Activated T-helper 2 cell treated with anti-CD3 and anti-CD28 coated beads, Interferon-gamma antibody, Interleukin-2, Interleukin-4, amounts not matched to agents 10 μg/mL and 5 μg/mL and 100 μg/mL, durations not matched to agents 14 hours and 24 hours and 36 hours (primary cell): ENCODE data around the gene UBE2J2. TPM values are rescaled to one million over a fixed set of nuclear protein-coding genes. Genes with fewer than 3 reads are reported as not detected.

Experiments used
- DNase-seq: peaks from one replicate; pipeline ENCODE4 v3.0.0; 2021; ENCODE audit warnings: low spot score
- H3K27ac Mint-ChIP-seq: one replicate; pipeline ENCODE4 v1.8.0; 2021; ENCODE audit warnings: mixed read lengths
- H3K27me3 Mint-ChIP-seq: one replicate; pipeline ENCODE4 v1.8.0; 2021; ENCODE audit warnings: low read depth, mixed read lengths
- H3K36me3 Mint-ChIP-seq: one replicate; pipeline ENCODE4 v1.8.0; 2021; ENCODE audit warnings: low read depth, mixed read lengths
- H3K4me1 Mint-ChIP-seq: one replicate; pipeline ENCODE4 v1.8.0; 2021; ENCODE audit warnings: low read depth, mixed read lengths
- H3K4me3 Mint-ChIP-seq: one replicate; pipeline ENCODE4 v1.8.0; 2021; ENCODE audit warnings: low read depth, mild to moderate bottlenecking, moderate library complexity, mixed read lengths
- H3K9me3 Mint-ChIP-seq: one replicate; pipeline ENCODE4 v1.8.0; 2021; ENCODE audit warnings: mixed read lengths
- intact Hi-C: fragments of 100-400 bp; cut with micrococcal nuclease; formaldehyde crosslinking; loops from one replicate; pipeline ENCODE4 v1.15.1; 2023
- total RNA-seq: library from RNA; stranded (reverse); gene quantifications from 2 replicates; pipeline ENCODE4 v1.2.3, GENCODE V29; 2022

UBE2J2 gene
- total RNA-seq, 1 donor from 2014 or later = 81.0 TPM

DNA sequence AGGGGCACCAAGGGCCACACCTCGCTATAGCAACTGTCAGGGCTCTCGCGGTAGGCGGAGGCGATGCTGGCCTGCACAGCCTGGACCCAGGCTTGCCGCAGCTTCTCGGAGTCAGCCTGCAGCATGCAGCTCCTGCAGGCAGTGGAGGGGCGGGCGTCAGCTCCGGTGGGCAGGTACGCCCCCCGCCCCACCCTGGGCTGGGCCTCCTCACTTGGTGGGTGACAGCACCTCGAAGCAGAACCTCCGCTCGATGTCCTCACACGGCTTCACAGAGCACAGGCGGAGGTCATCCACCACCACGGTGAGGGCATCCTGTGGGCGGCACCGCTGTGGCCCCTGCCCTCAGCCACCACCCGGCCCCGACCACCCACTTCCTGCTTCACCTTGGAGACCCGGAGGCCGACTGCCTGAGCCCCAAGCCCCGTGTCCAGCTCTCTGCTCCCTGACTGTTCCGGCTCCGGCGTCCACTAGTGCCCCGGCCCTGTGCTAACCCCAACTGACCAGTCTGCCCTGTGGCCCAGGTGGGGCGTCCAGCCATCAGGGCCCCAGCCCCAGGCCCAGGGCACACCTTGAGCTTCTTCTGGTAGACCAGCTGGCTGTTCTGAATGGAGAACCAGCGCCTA is 24.3 kb upstream of the UBE2J2 start:
- Mint-ChIP-seq H3K4me1 (no peaks in the 10 kb centered on the region), H3K36me3 (no peaks in the 10 kb centered on the region), H3K27ac (no peak overlapping the region), H3K4me3 (no peak overlapping the region), H3K27me3 (no peaks in the 10 kb centered on the region), H3K9me3 (no peaks in the 10 kb centered on the region)
- DNase-seq = no peak
- intact Hi-C loops = no loop called here

DNA sequence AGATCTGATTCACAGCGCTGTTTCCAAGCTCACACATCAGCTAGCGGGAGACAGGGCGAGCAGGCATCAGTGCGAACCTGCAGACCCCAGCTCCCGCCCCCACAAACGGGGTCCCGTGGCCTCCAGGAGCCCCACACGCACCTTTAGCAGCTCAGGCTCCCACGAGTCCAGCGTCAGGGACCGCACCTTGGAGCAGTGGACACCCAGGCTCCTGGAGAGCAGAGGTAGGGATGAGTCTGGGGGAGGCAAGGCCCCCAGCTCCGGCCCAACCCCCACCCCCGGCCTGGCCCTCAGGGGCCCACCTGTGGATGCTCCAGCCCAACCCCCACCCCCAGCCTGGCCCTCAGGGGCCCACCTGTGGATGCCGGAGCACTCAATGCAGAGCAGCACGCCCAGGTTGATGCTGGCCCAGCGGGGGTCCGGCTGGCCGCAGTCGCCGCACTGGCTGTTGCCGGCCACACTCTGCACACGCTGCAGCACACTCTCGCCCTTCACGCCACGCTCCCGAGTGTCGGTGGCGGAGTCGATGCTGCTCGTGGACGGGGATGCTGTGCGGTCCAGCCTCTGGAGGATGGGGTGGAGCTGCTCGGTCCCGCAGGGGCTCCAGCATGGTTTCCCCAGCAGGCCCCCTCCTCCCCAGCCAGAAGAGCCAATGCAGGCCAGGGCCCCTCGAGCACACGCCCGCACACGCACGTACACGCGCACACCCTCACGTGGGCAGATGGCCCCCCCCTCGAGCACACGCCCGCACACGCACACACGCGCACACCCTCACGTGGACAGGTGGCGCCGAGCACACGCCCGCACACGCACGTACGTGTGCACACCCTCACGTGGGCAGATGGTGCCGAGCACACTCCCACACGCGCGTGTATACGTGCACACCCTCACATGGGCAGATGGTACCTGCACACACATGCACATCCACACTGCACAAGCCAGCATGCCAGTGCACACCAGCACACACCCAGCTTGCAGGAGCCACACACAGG is 22.7 kb upstream of the UBE2J2 start:
- DNase-seq = no peak
- Mint-ChIP-seq H3K4me3 (no peak overlapping the region), H3K4me1 (no peaks in the 10 kb centered on the region), H3K27ac (no peak overlapping the region), H3K9me3 (no peaks in the 10 kb centered on the region), H3K27me3 (no peaks in the 10 kb centered on the region), H3K36me3 (no peaks in the 10 kb centered on the region)
- intact Hi-C loops = no loop called here

- no peak overlapping the region for H3K4me3 Mint-ChIP-seq
- H3K27me3 Mint-ChIP-seq = no peaks in the 10 kb centered on the region
- no peak overlapping the region for H3K27ac Mint-ChIP-seq
- no peaks in the 10 kb centered on the region for H3K9me3 Mint-ChIP-seq
- no peaks in the 10 kb centered on the region for H3K4me1 Mint-ChIP-seq
- intact Hi-C loops = no loop called here
- no peaks in the 10 kb centered on the region for H3K36me3 Mint-ChIP-seq
- no peak for DNase-seq
Measured at GRCh38 chr1:1295154-1295923, 21.7 kb upstream of the UBE2J2 start.

DNA sequence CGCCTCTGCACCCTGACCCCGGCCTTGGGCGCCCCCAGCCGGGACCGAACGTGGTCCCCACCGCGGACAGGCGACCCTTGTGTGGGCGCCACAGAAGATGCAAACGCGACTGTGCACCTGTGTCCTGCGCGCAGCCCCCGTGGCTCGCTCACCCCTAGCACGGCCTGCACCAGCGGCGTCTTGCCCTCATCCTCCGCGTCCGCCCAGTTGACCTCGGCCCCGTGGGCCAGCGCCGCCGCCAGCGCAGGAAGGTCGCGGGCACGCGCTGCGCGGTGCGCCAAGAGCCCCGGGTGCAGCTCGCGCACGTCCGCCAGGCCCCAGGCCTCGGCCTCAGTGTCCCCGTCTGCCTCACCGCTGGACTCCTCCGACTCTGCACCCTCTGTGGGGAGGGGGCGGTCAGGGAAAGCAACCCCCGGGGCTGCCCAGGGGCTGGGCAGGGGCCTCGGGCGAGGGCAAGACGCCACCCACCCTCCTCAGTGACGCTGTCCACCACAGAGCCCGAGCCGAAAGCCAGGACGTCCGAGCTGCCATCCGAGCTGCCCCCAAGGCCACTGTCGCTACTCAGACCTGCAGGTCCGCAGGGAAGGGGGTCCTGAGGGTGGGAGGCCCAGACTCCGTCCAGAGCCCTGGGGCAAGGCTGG is 20.7 kb upstream of the UBE2J2 start:
- DNase-seq = no peak
- H3K27me3 Mint-ChIP-seq = no peaks in the 10 kb centered on the region
- H3K36me3 Mint-ChIP-seq = no peaks in the 10 kb centered on the region
- no peak overlapping the region for H3K27ac Mint-ChIP-seq
- no peaks in the 10 kb centered on the region for H3K4me1 Mint-ChIP-seq
- intact Hi-C loops = loop anchor here (5.0 kb wide), 2 partner anchors 172 to 262 kb away; no protein-coding TSS in a partner anchor
- no peaks in the 10 kb centered on the region for H3K9me3 Mint-ChIP-seq
- no peak overlapping the region for H3K4me3 Mint-ChIP-seq

GRCh38 chr1:1293263-1294249 is 19.9 kb upstream of the UBE2J2 start:
- DNase-seq = no peak
- no peak overlapping the region for H3K27ac Mint-ChIP-seq
- no peak overlapping the region for H3K4me3 Mint-ChIP-seq
- no peaks in the 10 kb centered on the region for H3K9me3 Mint-ChIP-seq
- intact Hi-C loops = loop anchor here (5.0 kb wide), 2 partner anchors 171 to 261 kb away; no protein-coding TSS in a partner anchor
- no peaks in the 10 kb centered on the region for H3K27me3 Mint-ChIP-seq
- H3K36me3 Mint-ChIP-seq = no peaks in the 10 kb centered on the region
- H3K4me1 Mint-ChIP-seq = no peaks in the 10 kb centered on the region

- intact Hi-C loops = loop anchor here (5.0 kb wide), 2 partner anchors 171 to 261 kb away; no protein-coding TSS in a partner anchor
- H3K4me3 Mint-ChIP-seq = no peak overlapping the region
- no peaks in the 10 kb centered on the region for H3K27me3 Mint-ChIP-seq
- H3K4me1 Mint-ChIP-seq = no peaks in the 10 kb centered on the region
- H3K9me3 Mint-ChIP-seq = no peaks in the 10 kb centered on the region
- no peak for DNase-seq
- no peaks in the 10 kb centered on the region for H3K36me3 Mint-ChIP-seq
- no peak overlapping the region for H3K27ac Mint-ChIP-seq
Measured at GRCh38 chr1:1292851-1293250, 19.2 kb upstream of the UBE2J2 start.

DNA sequence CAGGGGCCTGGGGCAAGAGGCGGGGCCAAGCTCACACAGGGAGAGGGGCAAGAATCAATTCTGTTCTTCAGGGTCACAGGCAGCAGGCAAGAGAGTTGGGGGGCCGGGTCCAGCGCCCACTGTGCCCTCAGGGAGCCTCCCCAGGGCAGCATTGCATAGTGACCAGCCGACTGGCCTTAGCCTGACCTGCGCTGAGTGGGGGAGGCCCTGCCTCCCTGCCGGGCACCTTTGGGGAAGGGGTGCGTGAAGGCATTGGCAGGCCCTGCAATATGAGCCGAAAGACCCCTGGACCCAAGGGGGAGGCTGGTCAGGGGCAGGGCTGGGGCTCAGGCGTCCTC is 18.8 kb upstream of the UBE2J2 start:
- Mint-ChIP-seq H3K9me3 (no peaks in the 10 kb centered on the region), H3K4me1 (no peaks in the 10 kb centered on the region), H3K27ac (no peak overlapping the region), H3K27me3 (no peaks in the 10 kb centered on the region), H3K4me3 (no peak overlapping the region), H3K36me3 (no peaks in the 10 kb centered on the region)
- intact Hi-C loops = loop anchor here (5.0 kb wide), 2 partner anchors 170 to 260 kb away; no protein-coding TSS in a partner anchor
- DNase-seq = no peak

- intact Hi-C loops = loop anchor here (5.0 kb wide), 2 partner anchors 169 to 259 kb away; no protein-coding TSS in a partner anchor
- Mint-ChIP-seq H3K27me3 (no peaks in the 10 kb centered on the region), H3K9me3 (no peaks in the 10 kb centered on the region)
Measured at GRCh38 chr1:1291548-1292441, 18.1 kb upstream of the UBE2J2 start.

GRCh38 chr1:1291023-1291528 is 17.4 kb upstream of the UBE2J2 start:
- intact Hi-C loops = loop anchor here (5.0 kb wide), 2 partner anchors 169 to 259 kb away; no protein-coding TSS in a partner anchor
- no peak for DNase-seq
- Mint-ChIP-seq H3K27me3 (no peaks in the 10 kb centered on the region), H3K4me3 (no peak overlapping the region), H3K27ac (no peak overlapping the region), H3K36me3 (no peaks in the 10 kb centered on the region), H3K9me3 (no peaks in the 10 kb centered on the region), H3K4me1 (no peaks in the 10 kb centered on the region)

More at GRCh38 chr1:1291548-1292441, 18.1 kb upstream of the UBE2J2 start:
- DNase-seq = peak; percentile 51
- no peak overlapping the region for H3K4me3 Mint-ChIP-seq
- no peaks in the 10 kb centered on the region for H3K36me3 Mint-ChIP-seq
- no peak overlapping the region for H3K27ac Mint-ChIP-seq
- no peaks in the 10 kb centered on the region for H3K4me1 Mint-ChIP-seq

DNA sequence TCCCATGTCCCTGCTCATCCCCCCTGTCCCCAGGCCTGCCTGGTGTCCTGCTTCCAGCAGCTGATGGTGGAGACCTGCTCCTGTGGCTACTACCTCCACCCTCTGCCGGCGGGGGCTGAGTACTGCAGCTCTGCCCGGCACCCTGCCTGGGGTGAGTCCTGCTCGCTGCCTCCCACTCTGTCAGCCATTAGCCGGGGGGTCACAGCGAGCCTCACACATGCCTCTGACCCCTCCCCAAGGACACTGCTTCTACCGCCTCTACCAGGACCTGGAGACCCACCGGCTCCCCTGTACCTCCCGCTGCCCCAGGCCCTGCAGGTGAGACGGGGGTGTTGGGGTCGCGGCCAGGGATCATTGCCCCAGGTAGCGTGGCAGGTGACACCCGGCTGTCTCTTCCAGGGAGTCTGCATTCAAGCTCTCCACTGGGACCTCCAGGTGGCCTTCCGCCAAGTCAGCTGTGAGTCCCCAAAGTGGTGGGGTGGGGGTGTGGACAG is 16.6 kb upstream of the UBE2J2 start:
- intact Hi-C loops = loop anchor here (5.0 kb wide), 2 partner anchors 168 to 258 kb away; no protein-coding TSS in a partner anchor
- no peaks in the 10 kb centered on the region for H3K36me3 Mint-ChIP-seq
- H3K9me3 Mint-ChIP-seq = no peaks in the 10 kb centered on the region
- no peak overlapping the region for H3K27ac Mint-ChIP-seq
- no peaks in the 10 kb centered on the region for H3K27me3 Mint-ChIP-seq
- no peak overlapping the region for H3K4me3 Mint-ChIP-seq
- peak; percentile 58 for DNase-seq
- H3K4me1 Mint-ChIP-seq = no peaks in the 10 kb centered on the region
